K562 (cell line): ENCODE data around the gene PSMA5. TPM values are rescaled to one million over a fixed set of nuclear protein-coding genes. Genes with fewer than 3 reads are reported as not detected.

Source experiments
- GTF2B ChIP-seq: IDR thresholded peaks from 2 replicates; pipeline ENCODE4 v1.6.1; 2011; ENCODE audit not compliant: insufficient read length; ENCODE audit errors: extremely low read depth
- GTF3C2 ChIP-seq: IDR thresholded peaks from 3 replicates; pipeline ENCODE4 v1.6.1; 2011; ENCODE audit warnings: borderline replicate concordance, mild to moderate bottlenecking, moderate library complexity; ENCODE audit not compliant: insufficient read length; ENCODE audit errors: extremely low read depth
- MGA ChIP-seq: fragments of 450-650 bp; IDR thresholded peaks from 2 replicates; pipeline ENCODE4 v1.6.1; 2016; ENCODE audit warnings: mild to moderate bottlenecking, moderate library complexity
- TCF3 ChIP-seq: sonication (generic); formaldehyde crosslinking; IDR thresholded peaks from 2 replicates; pipeline ENCODE4 v1.4.0; 2020; ENCODE audit warnings: mild to moderate bottlenecking, missing genetic modification reagents
- USF2 ChIP-seq: sonication (generic); formaldehyde crosslinking; IDR thresholded peaks from 2 replicates; pipeline ENCODE4 v1.5.0; 2020; ENCODE audit warnings: missing genetic modification reagents
- ZBTB26 ChIP-seq: fragments of 450-650 bp; formaldehyde crosslinking; IDR thresholded peaks from 2 replicates; pipeline ENCODE4 v1.4.0; 2022; ENCODE audit warnings: missing genetic modification characterization
- ZNF699 ChIP-seq: fragments of 250-450 bp; sonication (Bioruptor Pico); IDR thresholded peaks from 2 replicates; pipeline ENCODE4 v1.8.0; 2021; ENCODE audit warnings: mild to moderate bottlenecking, moderate library complexity; ENCODE audit not compliant: insufficient replicate concordance
- ZNF76 ChIP-seq: fragments of 250-450 bp; sonication (Bioruptor Pico); IDR thresholded peaks from 2 replicates; pipeline ENCODE4 v1.4.0; 2020; ENCODE audit warnings: mild to moderate bottlenecking, moderate library complexity, borderline replicate concordance
- polyA plus RNA-seq, 8 experiments: library from polyadenylated mRNA; depleted of rRNA in 4 of 8; stranded (reverse) in 5 of 8; unstranded in 3 of 8; fragments of >200 nt; fragmentation: Nextera tagmentation in 2 of 8; fragmentation: Illumina TruSeq in 1 of 8; extraction: Ambion mirVana in 2 of 8; extraction: Trizol in 1 of 8; gene quantifications; 2 replicates each; pipeline versions ENCODE4 v1.2.1 to v1.2.3, GENCODE V29; 2011 to 2014; ENCODE audit warnings: inconsistent platforms in 1 of 8, missing spikeins in 1 of 8
- total RNA-seq, 7 experiments: library from RNA; depleted of rRNA in 6 of 7; stranded (reverse); fragments of >200 nt in 6 of 7; fragmentation: Illumina TruSeq in 2 of 7; extraction: Trizol in 2 of 7; gene quantifications; 2 replicates each; pipeline versions ENCODE4 v1.2.1 to v1.2.3, GENCODE V29; 2011 to 2021; ENCODE audit warnings: low replicate concordance in 1 of 7

The PSMA5 gene
- total and polyA plus RNA-seq, 9 of the 15 experiments (the other 6 are each of a cell fraction or from before 2014, with no cell fraction given) = 82.6 to 542 (median 287) TPM

GRCh38 chr1:109388884-109389637 is 37.2 kb downstream of the PSMA5 start (continued):
- no peak for TF ChIP-seq GTF3C2
- TF ChIP-seq ZBTB26 (CRISPR knock-in tag) = no peak
- TF ChIP-seq ZNF76 (CRISPR knock-in tag) = no peak
- TF ChIP-seq TCF3 (CRISPR knock-in tag) = peak; percentile 77
- TF ChIP-seq USF2 (CRISPR knock-in tag) = no peak
- TF ChIP-seq GTF2B = no peak
- peak; percentile 57; the same call in 1 of the 2 replicates for TF ChIP-seq MGA
- TF ChIP-seq ZNF699 (CRISPR knock-in tag) = no peak
